Measurements from ENCODE around the gene FGF9.
A peak's percentile ranks its signal among the peaks of the same experiment; 100 is the strongest.

FGF9 gene

DNA sequence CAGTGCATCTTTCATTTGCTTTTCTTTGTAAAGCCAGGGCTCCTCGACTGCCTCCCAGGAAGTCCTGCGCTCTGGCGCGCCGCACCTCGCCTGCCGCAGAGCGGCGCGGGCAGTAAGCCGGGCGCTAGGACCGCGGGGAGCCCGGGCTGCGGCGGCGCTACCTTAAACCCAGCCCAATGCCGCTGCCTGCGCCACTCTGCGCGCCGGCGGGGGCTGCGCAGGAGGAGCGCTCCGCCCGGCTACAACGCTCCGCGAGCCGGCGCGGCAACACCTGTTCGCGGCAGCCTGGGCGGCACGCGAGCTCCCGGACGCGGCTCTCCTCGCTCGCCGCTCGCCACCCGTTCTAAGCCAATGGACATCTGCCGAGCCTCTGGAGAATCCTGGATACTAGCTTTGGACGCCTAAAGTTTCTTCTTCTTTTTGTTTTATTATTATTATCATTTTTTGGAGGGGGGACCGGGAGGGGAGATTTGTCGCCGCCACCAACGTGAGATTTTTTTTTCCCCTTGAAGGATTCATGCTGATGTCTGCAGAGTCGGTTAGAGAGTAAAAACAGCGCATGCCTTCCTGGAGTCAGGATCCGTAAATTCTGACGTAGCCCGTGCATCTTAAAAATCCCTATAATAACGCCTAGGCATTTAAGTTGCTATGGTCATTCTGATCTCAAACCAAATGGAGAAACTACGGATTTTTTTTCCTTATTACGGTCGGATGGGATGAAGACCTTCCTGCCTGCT is at the start of gene FGF9:
TSS of gene FGF9 (plus strand) at position 191 of the 737 bp plus-strand sequence. CDS start 840 bp downstream, outside the sequence.
- peak within 1 kb of the TSS; percentile 97 for H3K27ac ChIP-seq
- no peaks in the 10 kb centered on the region for H3K9me3 ChIP-seq
- peak within 1 kb of the TSS; percentile 97 for H3K9ac ChIP-seq
- H3K27me3 ChIP-seq: no peaks in the 10 kb centered on the region
- peak within 1 kb of the TSS; percentile 80 for H3K4me3 ChIP-seq
- peak within 1 kb of the TSS; percentile 90 for H3K4me2 ChIP-seq
- no peaks in the 10 kb centered on the region for H3K36me3 ChIP-seq
- no peak for TF ChIP-seq Cebpa-rat (IDR thresholded peaks at IDR 0.05)
- H3K4me1 ChIP-seq: peaks cover 19% of the 10 kb centered on the region
- H4K20me1 ChIP-seq: peaks cover 31% of the 10 kb centered on the region

DNA sequence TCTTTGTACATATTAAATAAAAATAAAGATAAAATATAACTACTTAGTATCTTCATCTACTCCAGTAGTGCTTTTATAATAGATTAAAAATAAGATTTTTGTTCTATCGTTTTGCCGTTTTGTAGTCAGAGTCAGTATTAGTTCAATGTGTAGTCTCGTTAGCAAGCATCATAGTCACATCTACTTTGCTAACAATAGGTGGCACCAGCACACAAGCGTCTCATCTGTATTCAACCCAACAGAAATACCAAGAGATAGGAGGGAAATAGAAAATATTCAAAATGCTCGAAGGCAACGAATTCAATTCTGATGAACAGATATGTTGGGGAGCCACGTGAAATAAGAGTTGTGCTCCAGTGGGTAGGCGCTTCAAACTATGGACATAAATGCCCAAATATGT is 45.5 kb upstream of the FGF9 start:
- Histone ChIP-seq H3K9me3 (peaks cover 5% of the 10 kb centered on the region; the same call in 1 of the 2 replicates), H3K4me1 (no peaks in the 10 kb centered on the region), H4K20me1 (no peaks in the 10 kb centered on the region), H3K4me3 (no peak overlapping the region), H3K27me3 (no peaks in the 10 kb centered on the region), H3K4me2 (no peak overlapping the region), H3K36me3 (no peaks in the 10 kb centered on the region), H3K27ac (no peak overlapping the region), H3K9ac (no peak overlapping the region)
- no peak for TF ChIP-seq Cebpa-rat (IDR thresholded peaks at IDR 0.05)

DNA sequence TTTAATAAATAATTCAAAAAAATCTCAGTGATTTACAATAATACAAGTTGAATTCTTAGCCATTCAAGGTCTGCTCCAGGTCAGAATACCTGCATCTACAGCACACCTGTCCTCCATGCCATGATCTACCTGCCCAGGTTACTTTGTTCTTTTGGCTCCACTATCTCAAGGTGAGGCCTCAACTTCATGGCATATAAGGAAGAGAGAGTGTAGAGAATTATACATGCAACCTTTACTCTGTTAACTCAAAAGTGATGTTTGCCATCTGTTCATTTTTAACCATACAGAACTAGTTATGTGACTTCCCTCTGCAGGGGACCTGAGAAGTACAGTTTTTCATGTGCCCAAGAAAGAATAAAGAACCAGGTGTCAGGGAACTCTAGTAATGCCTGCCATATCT is 38.7 kb upstream of the FGF9 start:
- Histone ChIP-seq H3K4me1 (peaks cover 17% of the 10 kb centered on the region), H3K4me2 (no peak overlapping the region), H3K9ac (no peak overlapping the region), H3K9me3 (peaks cover 16% of the 10 kb centered on the region), H3K27me3 (no peaks in the 10 kb centered on the region), H3K36me3 (no peaks in the 10 kb centered on the region), H3K4me3 (no peak overlapping the region), H4K20me1 (no peaks in the 10 kb centered on the region), H3K27ac (no peak overlapping the region)
- TF ChIP-seq Cebpa-rat (IDR thresholded peaks at IDR 0.05): no peak

DNA sequence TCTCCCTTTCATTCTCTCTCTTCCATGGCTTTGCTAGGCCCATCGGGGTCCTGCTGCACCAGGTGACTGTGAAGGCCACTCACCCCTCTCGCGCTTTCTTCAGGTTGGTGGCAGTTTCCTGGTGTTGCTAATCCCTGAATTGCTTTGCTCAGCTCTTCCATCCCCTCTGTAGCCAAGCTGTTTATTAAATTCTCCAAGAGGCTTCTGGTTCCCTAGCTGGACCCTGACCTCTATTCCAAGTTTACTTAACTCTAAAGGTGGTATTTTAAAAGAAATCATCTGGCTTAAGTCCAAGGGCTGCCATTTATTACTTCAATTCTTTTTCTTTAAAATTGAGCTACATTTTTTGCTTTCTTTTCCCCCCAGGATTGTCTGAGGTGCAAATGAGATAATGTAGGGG is 34.2 kb upstream of the FGF9 start:
- no peak for TF ChIP-seq Cebpa-rat (IDR thresholded peaks at IDR 0.05)
- Histone ChIP-seq H3K4me3 (no peak overlapping the region), H3K9ac (no peak overlapping the region), H4K20me1 (no peaks in the 10 kb centered on the region), H3K4me1 (peaks cover 45% of the 10 kb centered on the region), H3K27ac (no peak overlapping the region), H3K36me3 (no peaks in the 10 kb centered on the region), H3K27me3 (no peaks in the 10 kb centered on the region), H3K9me3 (peaks cover 8% of the 10 kb centered on the region), H3K4me2 (peak overlapping the region; percentile 38)

DNA sequence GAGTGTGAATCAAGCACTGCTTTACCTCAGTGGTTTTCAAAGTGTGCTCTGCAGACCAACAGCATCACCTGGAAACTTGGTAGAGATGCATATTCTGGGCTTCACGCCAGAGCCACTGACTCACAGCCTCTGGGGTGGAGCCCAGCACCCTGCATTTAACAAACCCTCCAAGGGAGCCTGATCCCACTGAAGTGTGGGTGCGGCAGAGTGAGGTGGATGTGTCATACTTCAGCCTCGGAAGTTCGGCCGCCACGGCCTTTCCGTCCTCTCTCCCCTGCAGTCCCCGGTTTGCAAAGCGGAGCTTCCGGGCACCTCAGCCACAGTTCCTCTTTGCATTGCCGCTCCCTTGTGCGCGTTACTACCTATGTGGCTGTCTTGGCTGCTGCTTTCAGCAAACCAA is 33.6 kb upstream of the FGF9 start:
- Histone ChIP-seq H4K20me1 (no peaks in the 10 kb centered on the region), H3K36me3 (no peaks in the 10 kb centered on the region), H3K4me1 (peaks cover 45% of the 10 kb centered on the region), H3K27me3 (no peaks in the 10 kb centered on the region), H3K9me3 (peaks cover 1% of the 10 kb centered on the region; the same call in 1 of the 2 replicates), H3K27ac (no peak overlapping the region), H3K9ac (no peak overlapping the region), H3K4me3 (no peak overlapping the region), H3K4me2 (no peak overlapping the region)
- TF ChIP-seq Cebpa-rat (IDR thresholded peaks at IDR 0.05): no peak

DNA sequence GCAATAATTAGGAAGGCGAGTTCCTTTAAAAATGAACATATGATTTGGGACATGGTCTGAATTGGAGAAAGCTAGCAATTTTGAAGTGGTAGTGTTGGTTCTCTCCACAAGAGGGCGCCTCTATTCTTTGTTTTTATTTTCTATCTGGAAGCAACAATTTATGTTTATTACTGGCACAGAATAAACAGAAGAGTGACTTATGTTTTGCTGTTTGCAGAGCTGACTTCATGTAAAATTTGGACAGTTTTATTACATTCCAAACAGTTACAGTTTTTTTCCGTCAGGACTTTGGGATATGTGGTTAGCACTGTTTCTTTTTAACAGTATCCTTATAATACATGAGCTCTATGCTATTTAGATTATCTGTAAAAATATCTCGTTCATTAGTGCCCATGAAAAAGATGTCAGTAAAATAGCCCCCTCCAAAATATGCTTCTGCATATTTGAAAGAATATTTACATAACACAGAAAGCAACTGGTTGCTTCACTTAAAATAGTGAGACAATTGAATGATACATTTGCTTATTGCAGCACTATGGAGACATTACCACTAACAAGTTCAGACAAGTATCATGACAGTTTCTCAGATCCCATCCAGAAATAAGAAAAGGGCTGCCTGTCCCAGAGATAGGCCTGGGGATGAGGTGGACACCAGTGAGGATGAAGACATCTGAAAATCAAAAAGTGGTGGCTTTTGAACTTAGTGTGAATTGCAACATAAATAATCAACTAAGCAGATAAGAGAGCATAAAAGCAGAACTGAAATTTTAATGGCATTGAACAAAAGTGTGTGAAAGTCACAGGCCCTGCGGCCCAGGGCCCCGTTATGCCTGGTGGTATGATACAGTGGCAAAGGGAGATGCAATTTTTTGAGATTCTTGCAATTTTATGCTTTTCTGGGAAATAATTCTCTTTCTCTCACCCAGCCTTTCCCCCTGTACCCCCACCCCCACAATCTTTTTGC is 32.3 kb upstream of the FGF9 start:
- peak overlapping the region; percentile 1; the same call in 1 of the 2 replicates for H3K27ac ChIP-seq
- H3K9me3 ChIP-seq: no peaks in the 10 kb centered on the region
- H3K4me1 ChIP-seq: peaks cover 45% of the 10 kb centered on the region
- H4K20me1 ChIP-seq: no peaks in the 10 kb centered on the region
- peak overlapping the region; percentile 18 for H3K4me2 ChIP-seq
- TF ChIP-seq Cebpa-rat (IDR thresholded peaks at IDR 0.05): no peak
- peak overlapping the region; percentile 4; the same call in 1 of the 2 replicates for H3K9ac ChIP-seq
- no peak overlapping the region for H3K4me3 ChIP-seq
- H3K27me3 ChIP-seq: no peaks in the 10 kb centered on the region
- no peaks in the 10 kb centered on the region for H3K36me3 ChIP-seq

DNA sequence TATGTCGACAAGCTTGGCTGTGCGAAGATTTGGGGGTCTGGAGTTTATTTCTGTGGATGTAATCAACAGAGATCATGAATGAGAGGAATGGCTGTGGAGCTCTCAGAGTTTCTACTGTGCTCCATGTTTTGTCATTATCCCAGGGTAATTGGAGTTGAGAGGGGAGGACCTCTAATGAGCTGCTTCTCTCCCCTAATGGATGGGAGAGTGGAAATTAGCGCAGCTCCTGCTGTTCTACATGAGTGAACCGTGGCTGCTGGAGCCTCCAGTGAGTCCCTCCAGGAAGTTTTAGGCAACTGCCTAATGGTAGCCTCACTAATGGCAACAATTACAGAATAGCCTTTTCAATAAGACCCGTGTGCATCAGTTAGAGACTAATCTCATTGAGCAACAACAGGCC is 31.3 kb upstream of the FGF9 start:
- H4K20me1 ChIP-seq: no peaks in the 10 kb centered on the region
- peak overlapping the region; percentile 18 for H3K4me2 ChIP-seq
- no peak for TF ChIP-seq Cebpa-rat (IDR thresholded peaks at IDR 0.05)

DNA sequence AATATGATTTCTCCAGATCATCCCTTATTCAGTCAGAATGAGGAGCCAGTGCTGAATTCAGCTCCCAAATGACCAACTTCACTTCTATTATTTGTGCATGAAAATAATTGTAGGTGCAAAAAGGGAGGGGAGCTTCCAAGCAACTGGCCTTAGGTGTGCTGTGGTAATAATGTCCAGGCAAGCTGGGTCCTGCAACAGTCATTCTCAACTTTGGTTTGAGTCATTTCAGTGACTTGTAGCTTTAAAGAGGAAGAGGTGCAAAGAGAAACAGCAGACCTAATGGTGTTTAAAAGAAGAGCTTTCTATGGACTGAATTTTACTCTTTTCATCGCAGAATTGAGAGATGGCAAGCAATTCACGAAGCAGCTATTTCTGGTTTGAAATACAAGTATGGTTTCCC is 29.2 kb upstream of the FGF9 start:
- Histone ChIP-seq H3K9ac (no peak overlapping the region), H3K36me3 (no peaks in the 10 kb centered on the region), H3K9me3 (no peaks in the 10 kb centered on the region; the same call in 1 of the 2 replicates), H4K20me1 (no peaks in the 10 kb centered on the region), H3K27ac (no peak overlapping the region), H3K4me1 (peaks cover 34% of the 10 kb centered on the region), H3K4me3 (no peak overlapping the region), H3K27me3 (no peaks in the 10 kb centered on the region), H3K4me2 (no peak overlapping the region)
- TF ChIP-seq Cebpa-rat (IDR thresholded peaks at IDR 0.05): no peak

More for the DNA sequence above, 31.3 kb upstream of the FGF9 start:
- Histone ChIP-seq H3K27me3 (no peaks in the 10 kb centered on the region), H3K9ac (no peak overlapping the region), H3K27ac (0 out of 2 replicates have a peak overlapping the region, but pooled peaks have one; percentile 1), H3K9me3 (no peaks in the 10 kb centered on the region), H3K36me3 (no peaks in the 10 kb centered on the region), H3K4me1 (peaks cover 45% of the 10 kb centered on the region), H3K4me3 (no peak overlapping the region)

DNA sequence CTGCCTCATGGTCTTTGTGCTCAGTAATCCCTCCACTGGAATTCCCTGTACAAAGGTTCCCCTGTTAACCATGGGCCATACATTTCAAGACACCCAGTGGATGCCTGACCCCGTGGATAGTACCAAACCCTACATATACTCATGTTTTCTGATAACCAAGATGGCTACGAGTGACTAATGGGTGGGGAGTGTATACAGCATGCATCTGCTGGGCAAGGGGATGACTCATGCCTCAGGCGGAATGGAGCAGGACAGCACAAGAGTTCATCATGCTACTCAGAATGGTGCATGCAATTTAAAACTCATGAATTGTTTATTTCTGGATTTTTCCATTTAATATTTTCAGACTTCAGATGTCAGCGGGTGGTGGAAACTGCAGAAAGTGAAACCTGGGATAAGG is 13.3 kb upstream of the FGF9 start:
- H3K4me1 ChIP-seq: no peaks in the 10 kb centered on the region
- H3K9ac ChIP-seq: no peak overlapping the region
- no peak overlapping the region for H3K4me2 ChIP-seq
- no peaks in the 10 kb centered on the region for H4K20me1 ChIP-seq
- H3K9me3 ChIP-seq: peaks cover 48% of the 10 kb centered on the region
- no peaks in the 10 kb centered on the region for H3K27me3 ChIP-seq
- peaks cover 24% of the 10 kb centered on the region for H3K36me3 ChIP-seq
- no peak for TF ChIP-seq Cebpa-rat (IDR thresholded peaks at IDR 0.05)
- no peak overlapping the region for H3K27ac ChIP-seq
- no peak overlapping the region for H3K4me3 ChIP-seq

DNA sequence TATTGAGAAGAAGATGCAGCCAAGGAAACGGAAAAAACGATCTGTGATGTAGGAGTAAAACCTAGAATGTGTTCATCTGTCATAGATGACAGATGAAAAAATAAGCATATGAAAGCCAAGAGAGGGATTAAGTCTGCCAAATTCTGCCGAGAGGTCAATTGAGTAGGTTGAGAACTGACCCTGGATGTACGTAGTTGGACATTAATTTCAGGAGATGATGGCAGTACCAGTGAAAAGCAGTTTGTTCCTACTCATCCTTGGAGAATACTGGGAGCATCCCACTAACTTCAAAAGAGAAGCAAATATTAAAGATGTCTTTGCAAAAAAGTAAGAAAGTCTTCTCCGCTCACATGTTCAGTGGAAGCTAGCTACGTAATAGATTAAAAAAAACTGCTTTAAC is 11.8 kb upstream of the FGF9 start:
- H3K4me3 ChIP-seq: no peak overlapping the region
- H4K20me1 ChIP-seq: no peaks in the 10 kb centered on the region
- H3K27me3 ChIP-seq: no peaks in the 10 kb centered on the region
- peaks cover 18% of the 10 kb centered on the region for H3K36me3 ChIP-seq
- peaks cover 51% of the 10 kb centered on the region for H3K9me3 ChIP-seq
- H3K9ac ChIP-seq: no peak overlapping the region
- no peak overlapping the region for H3K27ac ChIP-seq
- H3K4me2 ChIP-seq: no peak overlapping the region
- TF ChIP-seq Cebpa-rat (IDR thresholded peaks at IDR 0.05): no peak
- H3K4me1 ChIP-seq: no peaks in the 10 kb centered on the region

Data from BLaER1 (cell line).